Stromal cell of bone marrow (primary cell): ENCODE results near the gene STK32B.

Experiments
- DNase-seq: peaks from one replicate; pipeline ENCODE4 v3.0.0-alpha.2; 2012; ENCODE audit warnings: low read depth

The STK32B gene

DNA sequence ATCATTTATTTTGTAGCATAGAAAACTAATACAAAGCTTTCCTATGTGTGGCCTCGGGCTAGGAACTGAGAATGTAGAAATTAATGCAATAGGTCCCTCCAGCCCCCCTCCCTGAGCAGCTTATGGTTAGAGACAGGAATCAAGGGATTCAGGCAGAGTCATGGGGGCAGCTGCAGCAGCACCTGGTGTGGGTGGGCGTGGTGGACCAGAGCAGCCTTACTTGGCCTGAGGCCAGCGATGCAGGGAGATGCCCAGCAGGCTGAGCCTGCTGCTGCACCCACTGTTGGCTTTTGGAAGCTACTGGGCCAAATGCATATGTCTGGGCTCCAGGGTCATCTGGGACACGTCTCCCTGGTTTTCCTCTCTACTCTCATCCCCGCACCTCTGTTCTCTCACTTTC, 74.0 kb downstream of the STK32B start:
- no peak for DNase-seq

DNA sequence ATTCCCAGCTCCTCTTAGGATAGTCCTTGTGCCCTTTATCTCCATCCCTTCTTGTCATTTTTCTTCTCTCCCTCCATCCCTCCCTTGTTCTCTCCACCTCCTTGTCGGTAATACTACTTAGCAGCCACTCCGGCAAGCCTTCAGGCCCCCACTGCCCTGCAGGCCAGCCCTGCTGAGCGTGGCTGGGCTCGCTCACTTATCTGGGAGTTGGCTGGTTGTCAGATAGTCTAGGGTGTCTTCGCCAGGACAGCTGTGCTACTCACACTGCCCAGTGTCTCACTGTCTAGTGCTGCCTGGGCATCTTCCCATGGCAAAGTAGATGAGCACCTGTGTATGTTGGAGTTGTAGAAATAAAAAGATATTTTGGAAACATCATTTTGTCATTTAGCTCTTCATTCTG, 75.0 kb downstream of the STK32B start:
- DNase-seq: no peak

DNA sequence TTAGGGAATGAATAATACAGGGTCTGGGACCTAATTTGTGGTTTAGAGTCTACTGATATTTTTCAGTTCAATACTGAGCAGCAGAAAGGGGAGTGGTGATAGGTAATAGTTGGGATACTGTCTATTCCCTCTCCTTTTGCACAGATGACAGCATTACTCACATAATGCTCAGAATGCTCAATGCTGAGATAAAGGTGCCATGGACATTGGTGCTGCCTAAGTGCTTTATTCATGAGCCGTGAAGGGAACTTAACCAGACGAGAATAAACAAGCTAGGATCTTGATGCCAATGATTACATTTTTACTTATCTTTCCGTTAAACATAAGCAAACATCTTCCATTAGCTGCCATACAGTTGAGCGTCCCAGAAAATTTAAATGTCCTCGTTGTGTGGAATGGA, 75.6 kb downstream of the STK32B start:
- DNase-seq: no peak

DNA sequence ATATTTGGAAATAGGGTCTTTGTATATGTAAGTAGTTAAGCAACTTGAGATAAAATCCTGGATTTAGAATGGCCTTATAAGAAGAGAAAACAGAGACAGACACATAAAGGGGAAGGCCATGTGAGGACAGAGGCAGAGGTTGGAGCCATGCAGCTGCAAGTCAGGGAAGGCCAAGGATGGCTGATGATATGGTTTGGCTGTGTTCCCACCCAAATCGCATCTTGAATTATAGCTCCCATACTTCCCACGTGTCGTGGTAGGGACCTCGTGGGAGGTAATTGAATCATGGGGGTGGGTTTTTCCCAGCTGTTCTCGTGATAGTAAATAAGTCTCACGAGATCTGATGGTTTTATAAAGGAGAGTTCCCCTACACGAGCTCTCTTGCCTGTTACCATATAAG, 76.3 kb downstream of the STK32B start:
- DNase-seq: no peak

DNA sequence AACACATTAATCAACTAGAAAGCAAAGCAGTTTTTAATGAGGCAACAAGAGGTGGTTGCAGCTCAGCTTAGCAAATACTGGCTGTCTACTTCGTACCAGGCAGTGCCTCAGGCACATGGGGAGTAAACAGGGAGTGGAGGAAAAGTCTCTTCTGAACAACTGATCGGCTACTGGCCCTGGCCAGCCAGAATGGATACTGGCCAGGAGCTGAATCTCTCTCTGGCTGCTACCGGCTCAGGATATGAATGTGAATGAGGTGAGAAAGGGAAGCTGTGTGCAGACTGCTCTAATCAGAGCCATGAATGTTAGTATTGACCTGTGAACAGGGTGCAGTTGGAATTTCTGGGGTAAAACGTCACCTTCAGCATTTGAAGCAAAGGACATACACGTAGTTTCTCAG, 77.3 kb downstream of the STK32B start:
- no peak for DNase-seq

DNA sequence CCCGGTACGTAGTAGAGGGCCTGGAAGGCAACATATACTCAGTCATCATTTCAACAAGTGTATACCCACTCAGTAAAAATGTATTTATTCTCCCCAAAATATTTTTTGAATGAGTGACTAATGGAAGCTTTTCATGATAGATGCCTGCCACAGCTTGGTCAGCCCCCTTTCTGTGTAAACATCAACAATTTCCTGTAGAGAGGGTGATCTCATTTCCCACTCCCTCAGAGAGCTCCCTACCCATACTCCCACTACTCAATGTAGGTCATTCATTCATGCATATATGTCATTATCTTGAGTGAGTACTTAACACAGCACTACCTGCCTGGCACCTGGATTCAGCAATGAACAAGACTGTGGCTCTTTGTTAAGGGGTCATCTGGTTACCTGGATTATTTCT, 81.9 kb downstream of the STK32B start:
- no peak for DNase-seq

DNA sequence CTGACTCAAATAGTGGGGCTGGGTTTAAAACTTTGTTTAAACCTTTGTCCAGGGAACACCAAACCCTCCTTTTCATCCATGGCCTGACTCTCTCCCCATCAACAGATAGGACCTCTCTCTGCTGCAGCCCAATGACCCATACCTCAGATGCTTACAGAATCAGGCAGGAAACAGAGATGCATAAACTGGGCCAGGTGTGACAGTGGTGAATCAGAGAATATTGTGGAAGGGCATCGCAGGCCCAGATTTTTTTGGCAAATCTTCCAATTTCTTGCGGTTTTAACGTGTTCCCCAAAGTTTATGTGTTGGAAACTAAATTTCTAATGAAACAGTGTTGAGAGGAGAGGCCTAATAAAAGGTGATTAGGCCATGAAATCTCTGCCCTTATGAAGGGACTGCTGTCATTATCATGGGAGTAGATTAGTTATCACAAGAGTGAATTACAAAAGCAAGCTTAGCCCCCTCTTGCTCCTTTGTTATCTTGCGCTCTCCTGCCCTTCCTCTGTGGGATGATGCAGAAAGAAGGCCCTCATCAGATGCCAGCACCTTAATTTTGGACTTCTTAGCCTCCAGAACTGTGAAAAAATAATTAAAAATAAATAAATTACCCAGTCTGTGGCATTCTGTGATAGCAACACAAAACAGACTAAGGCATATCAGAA, 82.8 kb downstream of the STK32B start:
- no peak for DNase-seq

DNA sequence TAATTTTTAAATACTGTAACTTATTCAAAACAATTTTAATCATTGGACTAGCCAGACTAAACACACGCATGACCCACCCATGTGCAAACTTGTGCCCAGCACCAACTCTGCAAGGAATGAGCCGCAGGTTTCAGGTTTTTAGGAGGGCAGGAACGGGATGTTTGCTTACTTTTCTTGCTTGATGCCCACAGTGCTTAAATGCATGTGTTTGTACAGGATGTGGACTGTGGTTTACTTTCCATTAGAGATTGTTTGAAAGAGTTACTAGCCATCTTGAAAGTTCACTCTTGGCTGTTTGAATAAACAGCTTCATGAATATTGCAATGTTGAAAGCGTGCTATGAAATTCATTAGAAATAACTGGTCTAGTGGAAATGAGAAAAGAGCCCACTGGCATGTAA, 83.3 kb downstream of the STK32B start:
- DNase-seq: no peak

DNA sequence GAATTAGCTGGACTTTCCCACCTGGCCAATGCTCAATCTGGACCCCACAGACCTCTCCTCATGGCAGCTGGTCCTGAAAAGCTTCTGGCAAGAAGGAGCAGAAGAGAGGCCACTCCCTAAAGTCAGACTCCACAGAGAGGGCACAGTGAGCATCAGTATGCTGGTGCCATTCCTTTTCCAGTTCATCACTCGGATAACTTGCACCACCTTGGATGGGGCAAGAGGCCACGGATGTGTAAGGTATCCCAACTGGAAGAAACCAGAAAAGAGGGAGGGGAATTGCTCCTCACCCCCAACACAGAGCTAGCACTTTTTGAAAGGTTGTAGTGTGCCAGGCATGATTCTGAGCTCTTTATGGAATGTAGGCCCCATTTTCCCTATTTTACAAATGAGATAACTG, 85.9 kb downstream of the STK32B start:
- DNase-seq: no peak

DNA sequence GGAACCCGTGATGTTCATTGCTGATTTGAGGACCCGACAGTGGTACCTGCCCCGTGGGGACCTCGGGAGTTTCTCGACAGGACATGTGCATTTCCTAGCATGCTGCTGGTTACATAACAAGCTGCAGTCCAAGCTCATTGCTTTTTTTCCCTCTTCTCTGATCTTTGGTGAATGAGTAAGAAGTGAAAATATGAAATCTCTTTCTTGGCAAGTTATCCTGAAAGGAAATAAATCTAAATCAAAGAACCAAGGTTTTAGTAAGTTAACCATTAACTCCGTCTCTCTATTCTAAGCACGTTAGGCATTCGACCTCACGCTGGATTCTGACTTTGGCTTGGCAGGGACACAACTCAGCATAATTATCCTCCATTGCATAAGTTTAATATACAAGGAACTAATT, 86.6 kb downstream of the STK32B start:
- peak; percentile 35 for DNase-seq

DNA sequence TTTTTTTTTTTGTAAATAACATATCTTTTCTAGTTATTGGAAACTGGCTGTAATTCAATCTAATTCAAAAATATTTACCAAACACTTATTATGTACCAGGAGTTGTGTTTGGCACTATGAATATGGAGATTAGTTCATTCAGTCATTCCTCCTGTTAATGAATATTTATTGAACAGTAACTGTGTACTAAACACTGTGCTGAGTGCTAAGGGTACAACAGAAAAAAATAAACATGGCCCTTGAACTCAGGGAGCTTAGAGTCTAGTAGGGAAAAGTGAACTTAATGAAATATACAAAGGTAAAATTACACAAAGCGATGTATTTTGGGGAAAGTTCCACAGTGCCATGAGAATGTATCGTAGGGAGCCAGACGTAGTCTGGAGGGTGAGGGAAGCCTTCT, 87.1 kb downstream of the STK32B start:
- no peak for DNase-seq

DNA sequence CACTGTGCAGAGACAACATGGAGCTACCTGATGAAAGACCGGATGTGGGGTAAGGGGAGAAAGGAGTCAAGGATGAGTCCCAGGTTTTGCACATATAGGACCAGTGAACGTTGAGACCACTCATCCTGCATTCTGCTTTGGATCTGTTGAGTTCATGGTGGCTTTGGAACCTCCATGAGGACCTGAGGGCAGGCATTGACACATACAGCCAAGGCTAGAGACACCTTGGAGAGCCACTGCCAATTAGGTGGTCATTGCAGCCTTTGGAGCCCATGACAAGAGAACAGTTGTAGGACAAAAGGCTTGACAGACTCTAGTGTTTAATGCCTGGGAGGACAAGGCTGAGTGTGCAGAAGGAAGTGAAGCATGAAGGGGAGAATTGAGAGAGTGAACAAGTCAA, 87.9 kb downstream of the STK32B start:
- DNase-seq: no peak

DNA sequence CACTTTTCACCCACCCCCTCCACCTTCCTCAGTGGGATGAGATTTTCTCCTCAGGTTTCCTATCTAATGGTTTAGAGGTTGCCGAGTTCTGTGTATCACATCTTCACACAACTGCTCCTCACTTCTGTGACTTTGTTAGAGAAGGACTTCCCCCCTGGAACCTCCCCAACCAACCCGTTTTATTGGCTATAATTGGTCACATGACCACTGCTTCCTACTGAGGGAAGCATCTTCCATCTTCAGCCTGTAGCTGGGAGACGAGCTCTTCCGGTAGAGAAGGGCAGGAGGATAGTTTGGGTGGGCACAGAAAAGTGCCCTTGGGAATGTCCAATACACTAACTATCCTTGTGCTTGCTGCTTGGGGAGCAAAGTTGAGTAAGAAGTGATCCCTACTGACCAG, 90.5 kb downstream of the STK32B start:
- no peak for DNase-seq

DNA sequence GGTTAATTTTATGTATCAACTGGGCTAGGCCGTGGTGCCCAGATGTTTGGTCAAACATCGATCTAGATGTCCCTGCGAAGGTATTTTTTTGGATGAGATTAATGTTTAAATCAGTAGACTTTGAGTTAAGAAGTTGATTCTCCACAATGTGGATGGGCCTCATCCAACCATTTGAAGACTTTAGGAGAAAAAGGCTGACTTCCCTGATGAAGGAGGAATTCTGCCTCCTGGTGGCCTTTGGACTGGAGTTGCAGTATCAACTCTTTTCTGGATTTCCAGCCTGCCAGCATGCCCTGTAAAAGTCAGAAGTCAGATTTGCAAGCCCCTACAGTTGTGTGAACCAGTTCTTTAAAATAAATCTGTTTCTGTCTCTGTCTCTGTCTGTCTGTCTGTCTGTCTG, 91.4 kb downstream of the STK32B start:
- peak; percentile 28 for DNase-seq

DNA sequence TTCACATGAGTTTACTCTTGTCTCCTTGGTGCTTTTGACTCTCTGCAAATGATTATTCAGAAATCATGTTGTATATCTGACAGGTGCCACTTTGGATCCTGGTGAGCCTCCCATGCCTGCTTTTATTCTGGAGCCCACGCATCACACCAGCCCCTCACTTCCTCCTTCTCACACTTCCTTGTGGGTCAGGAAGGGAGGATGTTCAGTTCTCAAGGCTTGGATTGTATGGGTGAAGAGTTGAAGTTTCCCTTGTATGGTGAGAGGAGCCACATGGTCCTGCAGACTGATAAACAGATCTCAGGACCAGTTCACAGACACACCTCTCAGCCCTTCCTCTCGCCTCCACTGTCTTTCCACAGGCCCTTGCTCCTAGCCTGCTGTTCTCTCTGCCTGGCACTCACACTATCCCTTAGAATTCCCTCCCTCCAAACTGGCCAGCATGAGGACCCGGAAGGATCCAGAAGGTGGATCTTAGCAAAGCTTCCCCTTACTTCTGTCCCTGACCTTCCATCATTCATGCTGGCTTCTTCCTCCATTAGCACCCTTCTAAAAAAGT, 92.1 kb downstream of the STK32B start:
- no peak for DNase-seq

DNA sequence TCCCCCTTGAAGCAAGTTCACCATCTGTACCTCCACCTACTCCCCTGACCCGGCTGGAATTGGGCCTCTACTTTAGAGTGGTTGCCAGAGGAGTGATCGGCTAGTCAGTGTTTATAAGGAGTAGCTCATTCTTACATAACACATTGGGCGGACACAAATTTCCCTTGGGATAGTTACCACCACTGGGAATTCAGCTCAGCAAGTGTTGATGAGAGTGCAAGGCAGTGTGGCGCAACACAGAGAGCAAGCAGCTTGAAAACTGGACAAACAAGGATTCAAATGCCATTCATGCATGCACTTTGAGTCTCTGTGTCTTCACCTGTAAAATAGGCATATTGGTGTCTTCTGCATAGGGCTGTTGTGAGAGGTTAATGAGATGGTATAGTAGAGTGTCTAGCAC, 92.7 kb downstream of the STK32B start:
- DNase-seq: no peak

DNA sequence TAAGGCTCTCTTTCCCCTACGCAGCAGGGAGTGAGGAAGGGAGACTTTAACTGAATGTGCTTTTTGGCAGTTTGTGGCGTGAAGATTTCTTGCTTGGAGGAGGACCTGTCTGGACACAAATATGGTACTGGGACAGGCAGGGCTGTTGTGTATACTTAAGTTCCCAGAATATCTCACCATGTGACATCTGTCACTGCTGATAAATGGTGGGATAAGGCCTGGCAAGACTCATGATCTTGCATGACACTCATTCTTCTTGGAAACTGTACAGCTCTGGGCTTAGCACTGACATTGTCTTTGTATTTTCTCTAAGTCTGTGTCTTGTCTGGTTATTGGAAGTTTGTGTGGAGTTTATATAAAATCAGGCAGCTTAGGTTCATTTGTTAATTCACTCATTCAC, 93.1 kb downstream of the STK32B start:
- no peak for DNase-seq

DNA sequence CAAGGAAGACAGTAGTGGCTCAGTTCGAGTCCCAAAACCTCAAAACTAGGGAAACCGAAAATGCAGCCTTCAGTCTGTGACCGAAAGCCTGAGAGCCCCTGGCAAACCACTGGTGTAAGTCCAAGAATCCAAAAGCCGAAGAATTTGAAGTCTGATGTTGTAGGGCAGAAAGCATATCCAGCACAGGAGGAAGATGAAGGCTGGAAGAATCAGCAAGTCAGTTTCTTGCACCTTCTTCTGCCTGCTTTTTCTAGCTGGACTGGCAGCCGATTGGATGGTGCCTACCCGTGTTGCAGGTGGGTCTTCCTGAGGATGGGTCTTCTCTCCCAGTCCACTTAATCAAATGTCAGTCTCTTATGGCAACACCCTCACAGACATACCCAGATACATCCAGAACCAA, 95.0 kb downstream of the STK32B start:
- no peak for DNase-seq

DNA sequence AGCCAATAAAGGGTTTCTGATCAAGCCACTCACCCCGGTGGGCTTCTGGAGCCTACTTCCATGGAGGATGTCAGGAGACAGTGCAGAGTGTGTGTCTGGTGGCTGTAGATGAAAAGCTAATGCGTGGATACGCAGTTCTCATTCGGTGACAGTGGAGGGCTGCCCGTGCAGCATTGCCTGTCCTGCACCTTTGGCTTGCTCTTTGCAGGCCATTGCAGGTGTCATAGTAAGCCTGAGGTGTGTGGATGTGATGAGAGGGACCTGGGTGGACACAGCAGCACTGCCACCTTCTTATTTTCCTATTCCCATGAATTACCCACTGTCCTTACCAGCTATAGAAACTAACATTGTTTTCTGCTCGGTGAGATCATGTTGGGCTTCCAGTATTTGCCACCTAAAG, 101.2 kb downstream of the STK32B start:
- no peak for DNase-seq

DNA sequence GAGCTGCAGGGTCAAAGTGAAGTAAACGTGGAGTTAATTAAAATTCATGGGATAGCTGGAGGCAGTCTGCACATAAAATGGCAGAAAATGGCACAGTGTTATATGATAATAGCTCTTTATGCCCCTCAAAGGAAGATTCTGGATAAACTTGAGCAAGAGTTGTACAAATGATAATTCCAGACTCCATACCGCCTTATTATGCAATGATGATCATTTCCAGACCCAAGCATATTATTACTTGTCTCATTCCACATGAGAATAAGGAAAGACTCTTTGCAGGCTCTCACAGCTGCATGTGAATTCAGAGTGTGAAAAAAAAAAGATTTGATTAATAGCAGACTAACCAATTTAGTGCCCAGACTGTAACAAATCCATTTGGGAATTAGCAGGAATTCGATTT, 105.4 kb downstream of the STK32B start:
- DNase-seq: no peak

DNA sequence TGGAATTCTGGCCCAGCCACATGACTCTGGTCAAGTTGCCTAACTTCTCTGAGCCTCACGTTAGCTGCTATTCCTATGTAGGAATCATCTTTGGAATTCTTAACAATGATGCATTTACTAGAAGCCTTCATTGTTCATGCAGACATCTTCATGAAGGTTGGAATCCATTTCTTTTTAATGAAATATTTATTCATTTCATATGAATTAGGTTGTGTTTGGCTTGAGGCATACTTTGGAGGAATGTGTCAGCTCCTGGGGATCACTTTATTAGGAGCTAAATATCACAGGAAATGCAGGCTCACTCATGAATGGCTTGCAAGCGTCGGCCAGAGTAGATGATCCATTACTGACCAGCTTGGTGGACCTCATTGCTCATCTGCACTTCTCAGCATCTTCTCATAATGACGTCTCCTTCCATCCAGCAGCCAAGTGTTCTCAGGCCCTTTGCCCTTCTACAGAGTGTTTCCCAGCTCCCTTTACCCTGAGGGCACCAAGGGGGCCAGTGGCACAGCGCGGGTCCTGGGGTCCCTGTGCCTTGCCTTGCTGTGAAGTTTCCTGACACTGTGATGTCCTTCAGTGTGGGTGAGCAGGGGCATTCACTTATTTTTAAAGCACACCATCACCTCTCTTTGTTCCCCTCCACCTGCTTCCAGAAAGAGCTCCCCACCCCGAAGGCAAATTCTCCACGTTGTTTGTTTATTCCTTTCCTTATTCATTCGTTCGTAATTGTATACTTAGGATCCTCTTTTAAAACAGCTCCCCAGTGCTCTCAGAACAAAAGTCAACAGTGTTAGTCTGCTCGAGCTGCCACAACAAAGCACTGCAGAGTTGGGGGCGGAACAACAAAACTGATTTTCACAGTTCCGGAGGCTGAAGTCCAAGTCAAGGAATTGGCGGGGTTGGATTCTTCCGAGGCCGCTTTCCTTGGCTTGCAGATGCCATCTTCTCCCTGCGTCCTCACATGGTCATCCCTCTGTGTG, 106.8 kb downstream of the STK32B start:
- DNase-seq: no peak

DNA sequence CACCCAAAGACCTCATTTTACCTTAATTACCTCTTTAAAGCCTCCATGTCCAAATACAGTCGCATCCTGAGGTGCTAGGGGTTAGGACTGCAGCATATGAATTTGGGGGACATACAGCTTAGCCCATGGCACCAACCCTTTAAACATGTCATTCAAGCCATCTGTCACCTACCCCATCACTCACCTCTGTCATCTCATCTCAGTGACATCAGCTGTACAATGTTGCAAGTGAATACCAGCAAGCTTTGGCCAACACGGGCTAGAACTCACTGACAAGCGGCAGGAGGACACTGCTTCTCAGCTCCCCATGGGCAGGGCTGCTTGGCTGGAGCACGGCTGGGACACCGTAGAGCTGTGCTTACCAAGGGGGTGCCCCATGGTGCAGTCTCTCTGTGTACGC, 107.5 kb downstream of the STK32B start:
- DNase-seq: no peak

DNA sequence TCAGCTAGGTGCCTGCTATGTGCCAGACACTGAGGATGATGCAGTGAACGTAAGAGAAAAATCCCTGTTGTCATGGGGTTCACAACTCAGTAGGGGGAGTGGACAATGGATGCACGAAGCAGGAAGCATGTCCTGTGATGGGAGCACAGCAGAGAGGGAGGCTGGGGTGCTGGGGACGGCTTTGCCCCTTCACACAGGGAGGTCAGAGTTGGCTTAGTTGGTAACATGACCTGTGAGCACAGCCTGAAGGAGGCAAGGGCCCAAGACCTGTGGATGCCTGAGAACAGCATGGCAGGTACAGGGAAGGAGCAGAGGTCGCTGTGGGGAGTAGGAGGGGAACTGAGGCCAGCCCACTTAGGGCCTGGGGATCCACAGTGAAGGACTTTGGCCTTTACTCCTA, 109.4 kb downstream of the STK32B start:
- DNase-seq: no peak
